NCI-H1092 treated with DMSO at 0.1 percent for 48 hours (cell line): ENCODE measurements around the gene RPP21.

Experiments used
- DNase-seq: peaks from one replicate; lab custom pipeline; 2025; lab: John Stamatoyannopoulos, UW

RPP21 gene

DNA sequence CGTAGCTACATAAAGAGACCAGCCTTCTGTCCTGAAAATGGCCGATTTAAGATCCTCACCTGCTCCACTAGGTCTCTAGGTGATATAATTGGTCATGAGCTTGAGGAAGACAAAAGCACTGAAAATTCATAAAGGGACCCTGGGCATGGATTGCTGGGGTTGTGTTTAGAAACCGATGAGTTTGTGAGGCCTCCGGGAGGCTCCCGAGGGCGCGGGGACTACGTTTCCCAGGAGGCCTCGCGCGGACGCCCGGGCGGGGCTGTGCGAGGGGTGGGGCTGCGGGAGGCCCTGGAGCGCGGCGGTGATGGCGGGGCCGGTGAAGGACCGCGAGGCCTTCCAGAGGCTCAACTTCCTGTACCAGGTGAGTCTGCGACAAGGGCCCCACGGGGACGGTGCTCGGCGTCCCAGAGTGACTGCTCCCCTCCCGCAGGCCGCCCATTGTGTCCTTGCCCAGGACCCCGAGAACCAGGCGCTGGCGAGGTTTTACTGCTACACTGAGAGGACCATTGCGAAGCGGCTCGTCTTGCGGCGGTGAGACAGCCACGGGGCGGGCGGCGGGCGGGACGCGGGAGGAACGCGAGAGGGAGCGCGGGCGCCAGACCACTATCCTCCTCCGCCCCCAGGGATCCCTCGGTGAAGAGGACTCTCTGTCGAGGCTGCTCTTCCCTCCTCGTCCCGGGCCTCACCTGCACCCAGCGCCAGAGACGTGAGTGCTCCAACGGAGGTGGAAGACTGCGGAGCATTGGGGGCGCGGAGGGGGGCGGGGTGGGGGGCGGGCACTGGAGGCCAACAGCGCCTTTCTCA, at the start of gene RPP21:
TSS of gene RPP21 (plus strand) at position 289 of the 804 bp plus-strand sequence. CDS start at position 305, 16 bp downstream.
- peak; percentile 70 for DNase-seq

DNA sequence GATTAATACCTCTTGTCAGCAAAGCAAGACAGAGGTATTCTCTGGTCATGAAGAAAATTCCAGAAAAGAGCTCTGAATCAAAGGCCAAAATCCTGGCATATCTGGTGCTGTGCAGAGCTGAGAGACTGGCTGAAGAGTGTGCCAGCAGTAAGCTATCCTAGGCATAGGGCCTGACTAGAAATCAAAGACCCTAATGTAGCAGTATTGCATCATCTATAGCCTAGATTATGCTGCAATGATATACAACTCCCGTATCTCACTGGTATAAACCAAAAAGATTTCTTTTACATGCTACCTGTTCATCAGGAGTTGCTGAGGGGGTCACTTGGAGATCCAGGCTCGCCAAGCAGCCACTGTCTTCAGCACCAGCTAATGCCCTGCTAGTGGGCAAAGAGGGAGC, 49.1 kb upstream of the RPP21 start:
- DNase-seq = no peak

DNA sequence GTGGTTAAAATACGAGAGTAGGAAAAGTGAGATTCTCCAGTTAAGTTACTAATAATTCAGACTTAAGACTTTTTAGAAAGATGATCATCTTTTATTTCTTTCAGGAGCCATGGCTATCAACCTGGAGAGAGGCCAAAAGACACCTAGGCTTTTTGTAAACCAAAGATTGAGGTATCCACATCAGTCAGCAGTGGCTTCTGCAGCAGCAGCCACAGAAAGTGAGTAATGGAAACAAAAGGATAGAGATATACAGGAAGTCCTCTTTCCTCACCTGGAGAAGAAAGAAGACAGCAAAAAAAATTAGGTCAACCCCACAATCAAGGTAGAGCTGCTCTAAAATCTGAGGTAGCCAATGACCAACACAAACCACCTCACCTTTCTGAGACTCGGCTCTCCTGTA, 41.0 kb upstream of the RPP21 start:
- no peak for DNase-seq

DNA sequence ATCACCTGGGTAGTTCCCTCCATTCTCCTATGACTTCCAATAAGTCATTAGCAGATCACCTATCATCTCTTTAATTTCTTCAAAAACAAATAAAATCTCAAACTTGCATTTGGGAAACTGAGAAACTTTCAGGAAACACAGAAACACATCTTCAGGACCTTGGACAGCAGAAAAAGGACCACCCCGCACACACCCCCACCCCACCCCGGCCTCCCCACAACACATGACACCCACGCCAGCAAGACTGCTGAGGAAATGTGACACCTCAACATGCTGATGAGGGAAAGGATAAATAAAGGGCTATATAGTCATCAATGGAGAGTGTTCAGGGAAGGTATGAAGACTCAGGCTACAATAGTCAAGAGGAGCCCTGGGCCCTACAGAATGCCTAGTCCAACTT, 33.9 kb upstream of the RPP21 start:
- DNase-seq = no peak

DNA sequence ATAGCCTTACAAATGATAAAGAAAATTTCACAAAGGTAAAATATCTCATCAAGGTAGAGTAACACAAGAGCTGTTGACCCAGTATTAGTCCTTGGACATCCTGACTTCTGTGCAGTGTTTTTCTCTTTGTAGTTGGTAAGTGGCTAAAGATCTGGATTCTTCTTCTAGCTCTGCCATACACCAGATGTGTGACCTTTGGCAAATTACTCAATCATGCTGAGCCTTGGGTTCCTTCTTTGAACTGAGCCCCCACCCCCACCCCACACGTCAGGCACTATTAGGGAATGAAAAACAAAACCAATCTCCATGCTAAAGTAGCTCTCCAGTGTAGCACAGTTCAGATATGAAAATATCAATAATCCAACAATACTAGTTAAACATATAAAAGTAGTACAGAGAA, 33.3 kb upstream of the RPP21 start:
- DNase-seq = no peak

DNA sequence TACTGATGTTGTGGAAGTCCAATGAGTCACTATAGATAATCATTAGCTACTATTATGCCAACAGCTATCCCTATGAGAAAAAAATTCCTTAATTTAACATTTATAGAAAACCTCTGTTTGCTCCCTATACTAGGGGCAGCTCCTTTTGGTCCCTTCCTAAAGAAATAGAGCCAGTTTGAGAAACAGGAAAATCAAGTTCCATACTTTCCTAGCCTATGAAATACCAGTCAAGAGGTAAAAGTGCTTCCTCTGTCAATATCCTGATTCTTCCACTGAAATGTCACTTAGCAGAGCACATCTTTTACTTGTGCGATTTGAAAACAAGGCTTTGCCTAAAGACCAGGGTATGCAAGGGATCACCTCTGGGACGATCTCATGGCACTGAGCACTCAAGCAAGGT, 32.7 kb upstream of the RPP21 start:
- no peak for DNase-seq

DNA sequence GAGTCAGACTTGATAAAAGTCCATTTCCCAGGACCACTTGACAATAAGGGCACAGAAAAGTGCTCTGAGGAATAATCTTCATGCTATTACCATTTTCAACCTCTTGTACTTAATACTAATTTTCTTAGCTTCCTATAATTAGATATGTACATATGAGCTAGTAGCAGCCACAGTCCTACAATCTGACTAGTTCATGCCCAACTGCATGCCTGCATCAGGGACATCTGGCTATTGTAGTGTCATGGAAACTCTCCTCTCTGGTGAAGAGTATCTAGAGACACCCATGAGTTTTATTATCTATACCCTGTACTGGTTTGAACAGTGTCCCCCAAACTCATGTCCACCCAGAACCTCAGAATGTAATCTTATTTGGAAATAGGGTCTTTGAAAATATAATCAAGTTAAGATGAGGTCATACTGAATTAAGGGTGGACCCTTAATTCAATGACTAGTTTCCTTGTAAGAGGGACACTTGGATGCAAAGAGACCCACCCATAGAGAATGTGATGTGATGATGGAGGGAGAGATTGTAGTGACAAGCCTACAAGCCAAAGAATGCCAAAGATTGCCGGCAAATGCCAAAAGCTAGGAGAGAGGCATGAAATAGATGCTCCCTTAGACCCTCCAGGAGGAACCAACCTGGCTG, 32.2 kb upstream of the RPP21 start:
- no peak for DNase-seq

DNA sequence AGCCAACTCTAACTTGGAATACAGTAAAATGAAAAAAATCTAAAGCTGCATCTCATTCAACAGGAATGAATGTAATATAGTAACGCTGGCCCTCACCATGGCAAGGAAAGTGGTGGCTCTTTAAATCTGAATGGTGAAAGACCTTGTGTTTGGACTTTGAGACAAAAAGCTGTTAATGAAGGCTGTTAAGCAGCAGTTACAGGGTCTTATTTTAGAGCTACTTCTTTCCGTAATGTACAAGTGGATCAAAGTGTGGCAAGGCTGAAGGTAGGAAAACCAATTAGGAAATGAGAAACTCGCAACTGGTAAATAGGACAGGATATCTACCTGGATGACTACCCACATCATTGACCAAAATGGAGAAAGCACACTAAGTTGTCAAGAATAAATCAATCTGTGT, 29.8 kb upstream of the RPP21 start:
- no peak for DNase-seq

DNA sequence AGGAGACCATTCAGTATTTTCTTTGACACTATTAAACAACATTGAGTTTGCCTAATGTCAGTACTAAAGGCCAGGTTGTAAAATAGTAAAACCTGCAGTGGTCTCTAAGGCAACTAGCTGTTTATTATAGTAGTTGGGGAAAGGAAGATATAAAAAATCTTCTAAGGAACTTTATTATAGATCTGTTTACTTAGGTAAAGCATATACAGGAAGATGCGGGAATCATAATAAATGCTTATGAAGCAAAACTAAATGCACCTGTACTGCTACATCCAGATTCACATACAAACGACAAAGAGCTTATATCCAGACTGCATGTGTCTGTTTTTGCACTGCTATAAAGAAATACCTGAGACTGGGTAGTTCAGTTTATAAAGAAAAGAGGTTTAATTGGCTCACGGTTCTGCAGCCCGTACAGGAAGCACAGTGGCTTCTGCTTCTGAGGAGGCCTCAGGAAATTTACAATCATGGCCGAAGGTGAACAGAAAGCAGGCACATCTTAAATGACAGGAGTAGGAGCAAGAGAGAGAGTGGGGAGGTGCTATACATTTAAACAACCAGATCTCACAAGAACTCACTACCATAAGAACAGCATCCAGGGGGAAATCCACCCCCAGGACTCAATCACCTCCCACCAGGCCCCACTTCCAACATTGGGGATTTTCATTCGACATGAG, 26.9 kb upstream of the RPP21 start:
- DNase-seq = no peak

DNA sequence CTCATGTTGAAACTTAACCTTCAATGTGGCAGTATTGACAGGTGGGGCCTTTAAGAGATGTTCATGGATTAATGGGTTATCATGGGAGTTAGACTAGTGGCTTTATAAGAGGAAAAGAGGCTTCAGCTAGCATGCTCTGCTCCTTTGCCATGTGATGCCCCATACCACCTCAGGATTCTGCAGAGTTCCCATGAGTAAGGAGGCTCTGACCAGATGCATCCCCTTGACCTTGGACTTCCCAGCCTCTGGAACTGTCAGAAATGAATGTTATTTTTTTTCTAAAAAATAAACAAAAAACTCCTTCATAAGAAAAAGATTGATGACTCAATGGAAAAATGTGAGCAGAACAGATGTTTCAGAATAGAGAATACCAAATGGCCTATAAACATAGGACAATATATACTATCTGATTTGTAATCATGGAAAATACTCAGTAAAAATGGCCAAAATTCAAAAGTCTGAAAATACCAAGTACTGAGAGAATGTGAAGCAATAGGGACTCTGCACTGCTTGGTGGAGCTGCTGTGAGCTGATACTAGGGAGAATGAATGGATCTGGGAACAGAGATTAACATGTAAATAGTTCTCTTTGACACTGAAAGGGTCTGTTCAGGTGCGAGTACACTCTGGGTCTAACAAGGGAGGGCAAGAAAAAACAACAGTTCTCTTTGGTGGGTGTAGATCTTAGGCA, 25.7 kb upstream of the RPP21 start:
- DNase-seq = no peak

DNA sequence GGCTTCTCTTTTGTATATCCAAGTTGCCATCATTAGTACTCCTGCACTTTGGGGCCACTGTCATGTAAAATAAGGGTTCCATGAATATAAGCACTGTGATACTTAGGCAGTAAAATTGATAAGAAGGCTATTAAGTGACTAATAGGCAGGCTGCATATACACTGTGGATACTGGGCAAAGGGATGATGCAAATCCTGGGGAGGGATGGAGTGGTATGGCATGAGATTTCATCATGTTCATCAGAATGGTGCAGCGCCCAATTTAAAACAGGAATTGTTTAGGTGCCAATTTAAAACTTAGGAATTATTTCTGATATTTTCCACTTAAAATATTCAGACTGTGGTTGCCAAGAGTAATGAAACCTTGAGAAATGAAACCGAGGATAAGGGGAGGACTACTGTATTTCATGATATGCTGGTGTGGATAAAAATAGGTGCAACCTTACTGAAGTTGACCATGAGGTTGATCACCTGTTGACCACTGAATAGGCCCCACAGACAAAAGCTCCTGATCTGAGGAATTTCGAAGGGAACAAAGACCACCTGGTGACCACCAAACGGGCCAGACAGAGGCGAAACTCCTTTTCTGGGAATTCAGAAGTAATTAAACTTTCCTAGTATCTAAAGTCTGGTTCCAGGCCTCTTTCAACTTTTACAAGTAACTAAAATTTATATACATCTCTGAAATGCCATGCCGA, 23.1 kb upstream of the RPP21 start:
- DNase-seq = no peak

DNA sequence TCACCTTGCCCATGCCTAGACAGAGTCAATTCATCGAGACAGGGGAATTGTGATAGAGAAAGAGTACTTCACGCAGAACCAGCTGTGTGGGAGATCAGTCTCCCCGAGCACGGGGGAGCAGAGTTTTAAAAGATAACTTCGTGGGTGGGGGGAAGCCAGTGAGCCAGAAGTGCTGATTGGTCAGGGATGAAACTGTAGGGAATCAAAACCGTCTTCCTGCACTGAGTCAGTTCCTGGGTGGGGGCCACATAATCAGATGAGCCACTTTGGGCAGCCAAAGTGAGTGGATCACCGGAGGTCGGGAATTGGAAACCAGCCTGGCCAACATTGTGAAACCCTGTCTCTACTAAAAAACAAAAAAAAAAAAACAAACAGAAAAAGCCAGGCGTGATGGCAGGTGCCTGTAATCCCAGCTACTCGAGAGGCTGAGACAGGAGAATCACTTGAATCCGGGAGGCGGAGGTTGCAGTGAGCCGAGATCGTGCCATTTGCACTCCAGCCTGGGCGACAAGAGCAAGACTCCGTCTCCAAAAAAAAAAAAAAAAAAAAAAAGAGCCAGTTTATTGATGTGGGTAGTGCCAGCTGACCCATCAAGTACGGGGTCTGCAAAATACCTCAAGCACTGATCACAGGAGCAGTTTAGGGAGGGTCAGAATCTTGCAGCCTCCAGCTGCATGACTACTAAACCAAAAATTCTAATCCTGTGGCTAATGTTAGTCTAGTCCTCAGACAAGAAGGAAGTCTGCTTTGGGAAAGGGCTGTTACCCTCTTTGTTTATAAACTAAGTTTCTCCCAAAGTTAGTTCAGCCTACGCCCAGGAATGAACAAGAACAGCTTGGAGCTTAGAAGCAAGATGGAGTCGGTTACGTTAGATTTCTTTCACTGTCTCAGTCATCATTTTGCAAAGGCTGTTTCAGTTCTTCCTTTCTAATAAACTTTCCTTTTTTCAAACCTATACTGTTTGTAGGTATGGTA, 22.1 kb upstream of the RPP21 start:
- DNase-seq = no peak

DNA sequence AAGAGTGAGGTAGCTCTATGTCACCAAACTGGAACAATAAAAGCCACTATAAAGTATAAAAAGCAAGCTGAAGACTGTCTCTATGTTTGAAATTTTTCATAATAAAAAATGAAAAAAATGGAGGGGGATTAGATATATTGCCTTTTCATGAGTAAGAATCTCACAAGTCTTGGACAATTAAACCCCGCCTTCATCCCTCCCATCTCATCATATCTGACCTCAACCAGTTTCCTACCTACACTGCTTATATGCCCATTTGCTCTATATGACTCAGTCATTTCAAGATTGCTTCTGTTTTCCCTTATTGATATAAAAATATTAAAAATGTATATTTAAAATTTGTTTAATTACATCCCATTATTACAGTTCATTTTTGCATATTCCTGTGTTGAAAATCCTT, 21.1 kb upstream of the RPP21 start:
- no peak for DNase-seq

DNA sequence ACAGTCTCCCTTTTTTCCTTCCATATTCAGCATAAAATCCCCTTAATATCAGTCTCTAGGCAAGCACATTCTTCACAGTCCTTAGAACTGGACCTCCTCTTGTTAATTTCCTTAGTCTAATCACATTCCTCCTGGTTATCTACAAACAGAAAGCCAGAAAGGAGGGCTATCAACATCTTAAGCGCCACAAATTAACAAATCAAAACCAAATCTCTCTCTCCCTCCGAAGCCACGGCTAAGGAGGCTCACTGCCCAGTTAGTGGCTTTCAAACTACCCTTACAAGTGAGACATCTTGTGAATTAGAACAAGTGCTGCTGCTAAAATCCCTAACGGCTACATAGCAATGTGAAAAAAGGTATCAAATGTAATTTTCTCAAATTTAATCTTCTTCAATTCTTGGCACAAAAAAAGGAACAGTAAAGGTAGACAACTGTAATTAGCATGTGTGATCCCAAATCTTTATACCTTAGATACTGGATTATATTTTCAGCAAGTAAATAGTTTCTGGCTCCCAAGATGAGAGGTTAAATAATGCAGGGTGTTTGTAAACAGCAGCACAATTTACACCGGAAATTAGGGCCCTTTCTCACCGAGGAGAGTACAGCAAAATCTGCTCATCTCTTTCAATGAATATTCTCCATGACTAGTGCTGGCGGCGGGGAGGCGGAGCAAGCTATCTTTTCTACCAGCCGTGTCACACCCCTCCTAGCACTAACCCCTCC, 19.6 kb upstream of the RPP21 start:
- DNase-seq = no peak

DNA sequence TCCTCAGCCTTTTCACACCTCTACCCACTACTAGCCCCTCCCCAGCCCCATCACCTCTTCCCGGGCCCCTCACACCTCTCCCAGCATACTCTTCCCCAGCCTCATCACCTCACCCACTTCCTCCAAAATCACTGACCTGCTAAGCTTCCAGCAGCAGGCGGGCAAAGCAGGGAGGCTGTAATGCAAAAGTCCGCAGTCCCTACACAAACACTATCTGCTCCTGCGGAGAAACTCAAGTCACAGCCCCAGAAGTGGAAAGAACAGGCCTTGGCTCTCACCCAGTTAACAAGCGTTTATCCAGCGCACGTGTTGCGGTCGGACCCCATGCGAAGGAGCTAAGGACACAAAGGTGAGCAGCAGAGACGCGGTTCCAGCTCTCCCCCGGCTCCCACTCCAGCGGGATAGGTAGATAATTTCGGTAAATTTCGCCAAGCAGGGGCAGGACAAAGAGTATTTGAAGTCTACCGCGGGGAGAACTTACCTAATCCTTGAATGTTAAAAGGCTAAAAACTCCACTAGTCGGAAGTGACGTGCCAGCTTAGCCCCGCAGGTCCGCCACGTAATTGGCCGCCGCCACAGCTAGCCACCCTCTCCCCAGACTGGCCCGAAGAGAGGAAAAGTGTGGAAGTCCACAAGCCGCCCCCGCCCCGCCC, 19.0 kb upstream of the RPP21 start:
- DNase-seq = peak; percentile 47

DNA sequence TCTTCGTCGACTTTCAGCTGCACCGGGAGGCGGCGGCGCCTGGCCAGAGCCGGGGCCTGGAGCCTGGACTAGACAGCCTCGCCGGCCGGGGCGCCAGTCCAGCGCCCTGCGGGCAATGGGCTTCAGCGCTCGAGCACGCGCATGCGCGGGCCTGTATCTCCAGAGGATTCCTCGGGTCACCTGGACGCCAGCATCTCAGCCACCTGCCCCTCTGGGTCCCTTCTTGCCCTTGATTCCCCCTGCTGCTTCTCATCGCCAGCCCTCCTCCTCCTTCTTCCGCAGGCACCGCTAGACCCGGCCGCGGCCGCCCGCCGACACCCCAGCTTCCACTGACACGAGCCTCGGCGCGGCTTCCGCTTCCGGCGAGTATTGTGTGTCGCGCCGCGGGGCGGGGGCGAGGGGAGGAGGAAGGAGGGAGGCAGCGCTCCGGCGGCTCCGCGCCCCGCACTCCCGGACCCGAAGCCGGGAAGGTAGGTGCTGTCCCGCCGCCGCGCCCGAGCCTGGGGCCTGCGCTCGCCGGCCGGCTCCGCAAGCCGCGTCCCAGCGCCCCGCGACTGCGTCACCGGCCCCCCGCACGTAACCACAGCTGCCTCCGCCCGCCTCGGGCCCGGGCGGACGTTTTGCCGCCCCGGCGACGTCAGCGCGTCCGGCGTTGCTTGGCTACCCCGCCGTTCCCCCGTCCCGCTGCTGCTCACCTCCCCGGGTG, 18.3 kb upstream of the RPP21 start, which contains the start of gene TRIM39:
TSS of gene TRIM39 (plus strand) at position 402 of the 706 bp plus-strand sequence. CDS start 2,391 bp downstream, outside the sequence.
- DNase-seq = peak; percentile 62

DNA sequence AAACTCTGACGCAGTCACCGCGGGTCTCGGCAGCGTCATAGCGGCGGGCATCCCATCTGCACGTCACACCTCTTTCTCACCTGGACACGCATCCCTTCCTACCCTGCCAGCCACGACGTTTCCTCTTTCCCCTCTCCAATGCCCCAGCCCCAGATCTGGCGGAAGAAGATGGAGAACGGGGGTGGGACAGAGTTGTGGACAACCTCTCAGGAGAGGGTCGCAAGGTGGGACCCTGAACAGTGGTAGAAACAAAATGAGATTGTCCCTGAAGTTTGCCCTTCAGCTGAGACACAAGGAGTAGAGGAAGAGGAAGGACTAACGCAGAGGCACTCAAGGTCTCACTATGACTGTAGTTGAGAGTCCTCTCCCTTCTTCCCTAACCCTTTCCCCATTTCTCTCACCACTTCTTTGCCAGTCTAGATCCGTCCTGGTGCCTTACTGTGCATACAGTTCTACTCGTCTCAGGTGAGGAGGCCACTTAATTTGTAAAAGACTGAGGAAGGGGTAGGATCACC, 17.7 kb upstream of the RPP21 start:
- no peak for DNase-seq

DNA sequence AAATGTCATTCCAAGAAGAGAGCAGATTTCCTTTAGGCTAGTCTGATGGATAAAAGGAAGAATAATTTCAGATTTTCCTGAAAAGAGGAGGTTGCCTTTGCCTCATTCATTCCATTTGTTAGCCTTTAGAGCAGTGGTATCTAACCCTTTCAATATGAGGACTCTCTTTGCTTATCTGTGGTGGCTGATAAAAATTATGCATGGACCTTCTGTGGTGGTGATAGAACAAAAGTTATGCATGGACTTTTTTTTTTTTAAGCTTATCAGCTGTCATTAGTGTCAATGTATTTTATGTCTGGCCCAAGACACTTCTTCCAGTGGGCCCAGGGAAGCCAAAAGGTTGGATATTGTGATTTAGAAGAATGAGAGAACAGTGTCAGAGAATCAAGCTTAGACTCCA, 16.6 kb upstream of the RPP21 start:
- DNase-seq = no peak
